ENCODE results near the gene TBL2.

DNA sequence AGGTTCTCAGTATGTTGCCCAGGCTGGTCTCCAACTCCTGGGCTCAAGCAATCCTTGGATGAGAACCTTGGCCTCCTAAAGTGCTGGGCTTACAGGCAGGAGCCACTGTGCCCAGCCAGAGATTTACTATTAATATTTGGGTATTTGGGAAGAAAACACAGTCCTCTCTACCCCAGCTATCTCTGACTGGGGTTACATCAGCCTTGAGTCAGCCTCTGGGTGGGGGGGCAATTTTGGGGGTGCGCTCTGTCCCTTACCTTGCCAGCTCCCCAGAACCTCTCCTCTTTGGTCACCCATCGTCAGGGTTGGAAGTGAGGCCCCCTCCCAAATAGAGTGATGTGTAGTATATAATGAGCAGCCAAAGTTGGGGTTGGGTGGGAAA lies 44.1 kb upstream of the TBL2 start:
- TF ChIP-seq RB1 (IDR thresholded peaks at IDR 0.05; ENCODE audit: borderline replicate concordance): no peak
- TF ChIP-seq POLR2A (IDR thresholded peaks at IDR 0.05; ENCODE audit: low read depth, low read length): no peak

Data from GM12878 (cell line).